HG02798 (cell line): ENCODE measurements around the gene POLD4.
"Not testable (repeated sequence)": the region's sequence is repeated elsewhere in the genome, so short reads cannot be mapped to it uniquely, and the experiment has no call there.

ENCODE experiments used
- ATAC-seq: cut with Tn5 transposase; IDR thresholded peaks from one replicate; pipeline ENCODE4 v1.9.1; 2021; ENCODE audit warnings: mild to moderate bottlenecking; ENCODE audit not compliant: unreplicated experiment, poor library complexity

Gene POLD4

GRCh38 chr11:67320011-67320410, 33.3 kb downstream of the POLD4 start:
- ATAC-seq, result no peak

DNA sequence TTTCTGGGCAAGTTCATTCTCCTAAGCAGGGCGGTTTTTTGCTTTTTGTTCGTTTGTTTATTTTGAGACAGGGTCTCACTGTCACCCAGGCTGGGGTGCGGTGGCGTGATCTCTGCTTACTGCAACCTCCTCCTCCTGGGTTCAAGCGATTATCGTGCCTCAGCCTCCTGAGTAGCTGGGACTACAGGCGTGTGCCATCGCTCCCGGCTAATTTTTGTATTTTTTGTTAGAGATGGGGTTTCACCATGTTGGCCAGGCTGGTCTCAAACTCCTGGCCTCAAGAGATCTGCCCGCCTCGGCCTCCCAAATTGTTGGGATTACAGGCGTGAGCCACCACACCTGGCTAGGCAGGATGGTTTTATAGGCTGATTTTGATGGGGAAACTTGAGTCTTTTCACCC, 34.5 kb downstream of the POLD4 start:
- ATAC-seq, result not testable (repeated sequence)

DNA sequence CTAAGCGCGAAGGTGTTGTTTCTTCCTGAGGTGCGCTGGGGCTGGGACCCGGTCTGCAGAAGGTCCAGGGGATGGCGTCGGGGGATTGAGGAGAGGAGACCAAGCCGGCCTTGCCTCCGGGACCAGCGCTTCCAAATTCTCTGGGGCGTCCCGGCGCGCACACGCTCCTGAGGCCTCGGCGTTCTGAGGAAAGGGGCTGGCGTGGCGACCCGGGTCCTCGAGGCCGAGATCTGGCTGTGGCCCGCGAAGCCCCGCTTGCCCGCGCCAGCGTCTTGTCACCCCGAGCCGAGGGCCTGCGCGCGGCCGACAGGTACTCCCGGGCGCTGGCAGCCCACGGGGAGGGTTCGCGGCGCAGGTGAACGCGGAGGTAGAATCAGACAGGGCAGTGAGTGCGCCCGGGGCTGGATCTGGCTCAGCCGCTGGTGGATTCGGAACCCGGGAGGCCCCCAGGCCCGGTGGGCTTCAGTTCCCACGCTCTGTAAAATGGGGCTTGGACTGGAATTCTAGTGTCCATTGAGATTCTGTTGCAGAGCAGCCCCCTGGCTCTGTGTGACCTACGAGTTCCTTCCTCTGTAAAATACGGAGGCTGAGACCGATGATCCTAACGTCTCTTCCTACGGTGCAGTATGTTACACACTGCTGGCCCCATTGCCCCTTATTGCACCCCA, 35.3 kb downstream of the POLD4 start:
- no peak for ATAC-seq

DNA sequence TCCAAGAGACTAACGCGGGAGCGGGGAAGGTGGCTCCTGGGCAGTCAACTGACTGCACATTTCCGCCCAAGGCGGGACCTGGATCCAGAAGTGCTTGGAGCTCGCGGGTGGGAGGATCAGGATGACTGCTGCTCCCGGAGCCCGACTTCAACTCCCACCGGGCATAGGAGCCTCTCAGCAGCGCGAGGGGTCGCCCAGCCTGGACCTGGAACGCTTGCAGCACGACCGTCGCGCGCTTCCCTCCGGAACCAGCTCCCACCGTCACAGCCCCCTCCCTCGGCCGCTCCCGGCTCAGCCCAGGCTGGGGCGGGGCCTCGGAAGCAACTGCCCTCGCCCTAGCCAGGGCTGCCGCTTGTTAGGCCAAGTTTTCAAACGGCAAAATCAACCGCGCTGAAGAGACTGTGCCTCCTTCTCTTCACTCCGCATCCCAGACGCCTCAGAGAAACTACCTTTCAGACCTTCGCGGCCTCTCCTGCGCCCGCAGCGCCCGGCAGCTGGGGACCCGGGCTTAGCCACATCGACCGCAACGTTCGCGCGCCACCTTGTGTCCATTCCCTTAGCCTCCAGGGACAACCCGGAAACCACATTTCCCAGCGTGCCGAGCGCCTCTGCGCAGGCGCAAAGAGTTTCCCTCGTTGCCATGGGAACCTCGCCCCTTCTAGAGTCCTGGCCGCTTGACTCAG, 36.0 kb downstream of the POLD4 start:
- peak; percentile 87 for ATAC-seq

DNA sequence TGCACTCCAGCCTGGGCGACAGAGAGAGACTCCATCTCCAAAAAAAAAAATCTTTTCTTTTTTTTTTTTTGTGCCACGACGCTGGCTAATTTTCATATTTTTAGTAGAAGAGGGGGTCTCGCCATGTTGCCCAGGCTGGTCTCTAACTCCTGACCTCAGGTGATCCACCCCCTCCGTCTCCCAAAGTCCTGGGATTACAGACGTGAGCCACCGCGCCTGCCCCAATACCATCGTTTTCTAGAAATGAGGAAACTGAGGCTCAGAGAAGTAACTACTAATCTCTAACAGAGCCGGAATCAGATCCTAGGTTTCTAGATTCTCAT, 36.5 kb downstream of the POLD4 start:
- ATAC-seq, result no peak

DNA sequence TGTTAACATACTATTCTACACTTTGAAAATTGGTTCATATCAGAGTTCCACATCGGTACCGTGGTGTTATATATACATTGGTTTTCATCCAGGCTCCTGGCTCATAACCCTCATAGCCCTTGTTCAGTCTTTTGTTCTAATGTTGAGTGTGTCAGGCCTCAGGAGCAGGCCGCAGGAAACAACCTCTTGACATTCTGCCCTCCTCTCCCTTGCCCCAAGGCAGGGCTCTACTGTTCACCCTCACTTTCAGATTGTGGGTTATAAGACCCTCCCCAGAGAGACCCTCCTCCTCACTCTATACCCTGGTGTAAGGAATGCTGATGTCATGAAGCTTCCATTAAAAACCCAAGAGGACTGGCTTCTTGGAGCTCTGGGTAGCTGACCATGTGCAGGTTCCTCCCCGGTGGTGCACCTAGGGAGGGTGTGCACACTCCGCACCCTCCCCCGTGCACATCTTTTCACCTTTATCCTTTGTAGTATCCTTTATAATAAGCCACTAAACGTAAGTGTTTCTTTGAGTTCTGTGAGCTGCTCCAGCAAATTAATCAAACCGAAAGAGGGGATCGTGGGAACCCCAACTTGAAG, 37.9 kb downstream of the POLD4 start:
- ATAC-seq, result no peak

DNA sequence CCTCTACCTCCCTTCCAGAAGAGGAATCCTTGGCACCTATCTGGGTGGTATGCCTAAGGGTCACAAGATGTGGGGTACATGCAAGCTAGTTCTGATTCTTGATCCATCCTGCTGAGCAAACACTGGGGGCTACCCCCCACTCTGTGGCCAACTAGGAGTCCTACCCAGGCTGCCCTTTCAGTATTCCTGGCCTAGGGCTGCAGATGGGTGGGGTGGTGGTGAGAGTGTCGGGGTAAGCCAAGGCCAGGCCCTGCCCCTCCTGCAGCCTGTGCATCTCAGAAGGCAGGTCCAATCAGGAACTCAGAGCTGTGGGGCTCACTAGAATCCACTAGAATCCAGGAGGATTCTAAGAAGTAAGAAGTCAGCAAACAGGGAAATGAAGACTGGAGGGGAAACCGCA, 39.1 kb downstream of the POLD4 start:
- ATAC-seq, result no peak

GRCh38 chr11:67313125-67313890, 40.0 kb downstream of the POLD4 start:
- no peak for ATAC-seq

- no peak for ATAC-seq
Observed at GRCh38 chr11:67312187-67313021, 40.9 kb downstream of the POLD4 start.

- no peak for ATAC-seq
Observed at GRCh38 chr11:67311556-67312082, 41.7 kb downstream of the POLD4 start.

- ATAC-seq, result no peak
Observed at GRCh38 chr11:67311051-67311555, 42.2 kb downstream of the POLD4 start.

GRCh38 chr11:67310246-67311050, 42.9 kb downstream of the POLD4 start:
- no peak for ATAC-seq

DNA sequence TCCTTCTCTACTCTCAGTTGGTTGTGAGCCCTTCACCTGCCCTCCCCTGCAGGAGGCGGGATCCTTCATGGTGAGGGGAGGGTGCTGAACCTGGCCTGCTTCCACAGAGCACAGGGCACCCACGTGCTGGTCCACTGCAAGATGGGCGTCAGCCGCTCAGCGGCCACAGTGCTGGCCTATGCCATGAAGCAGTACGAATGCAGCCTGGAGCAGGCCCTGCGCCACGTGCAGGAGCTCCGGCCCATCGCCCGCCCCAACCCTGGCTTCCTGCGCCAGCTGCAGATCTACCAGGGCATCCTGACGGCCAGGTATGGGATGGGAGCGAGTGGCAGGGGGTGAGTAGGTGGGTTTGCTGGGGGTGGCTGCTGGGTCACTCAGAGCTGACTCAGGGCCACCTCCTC, 43.7 kb downstream of the POLD4 start:
- ATAC-seq, result no peak

- no peak for ATAC-seq
Observed at GRCh38 chr11:67309166-67309565, 44.2 kb downstream of the POLD4 start.

DNA sequence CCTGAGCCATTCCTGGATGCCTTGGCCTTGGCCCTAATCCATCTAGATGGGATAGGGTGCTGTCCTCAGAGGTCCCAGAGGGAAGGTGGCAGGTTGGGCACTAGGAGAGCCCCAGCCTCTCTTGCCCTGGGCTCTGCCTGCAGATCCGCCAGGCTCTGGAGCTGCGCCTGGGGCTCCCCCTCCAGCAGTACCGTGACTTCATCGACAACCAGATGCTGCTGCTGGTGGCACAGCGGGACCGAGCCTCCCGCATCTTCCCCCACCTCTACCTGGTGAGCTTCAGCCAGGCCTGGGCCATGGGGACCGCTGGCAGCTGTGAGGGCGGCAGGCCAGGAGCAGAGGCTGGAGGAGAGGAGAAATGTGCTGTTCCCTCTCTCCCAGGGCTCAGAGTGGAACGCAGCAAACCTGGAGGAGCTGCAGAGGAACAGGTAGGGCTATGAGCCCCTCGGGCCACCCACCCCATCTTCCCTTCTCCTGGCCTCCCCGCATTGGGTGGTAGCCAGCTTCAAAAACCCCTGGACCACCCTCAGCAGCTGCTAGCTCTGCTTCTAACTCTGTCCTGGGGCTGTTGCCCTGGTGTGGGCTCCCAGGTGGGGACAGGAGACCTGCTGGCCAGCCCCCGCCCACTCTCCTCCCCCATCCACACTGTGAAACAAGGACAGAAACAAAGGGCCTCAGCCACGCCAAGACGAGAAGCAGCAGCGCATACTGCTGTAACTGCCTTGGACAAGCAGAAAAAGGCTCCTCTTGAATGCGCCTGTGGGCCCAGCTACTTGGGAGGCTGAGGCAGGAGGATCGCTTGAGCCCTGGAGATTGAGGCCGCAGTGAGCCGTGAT, 45.1 kb downstream of the POLD4 start:
- ATAC-seq, result no peak

DNA sequence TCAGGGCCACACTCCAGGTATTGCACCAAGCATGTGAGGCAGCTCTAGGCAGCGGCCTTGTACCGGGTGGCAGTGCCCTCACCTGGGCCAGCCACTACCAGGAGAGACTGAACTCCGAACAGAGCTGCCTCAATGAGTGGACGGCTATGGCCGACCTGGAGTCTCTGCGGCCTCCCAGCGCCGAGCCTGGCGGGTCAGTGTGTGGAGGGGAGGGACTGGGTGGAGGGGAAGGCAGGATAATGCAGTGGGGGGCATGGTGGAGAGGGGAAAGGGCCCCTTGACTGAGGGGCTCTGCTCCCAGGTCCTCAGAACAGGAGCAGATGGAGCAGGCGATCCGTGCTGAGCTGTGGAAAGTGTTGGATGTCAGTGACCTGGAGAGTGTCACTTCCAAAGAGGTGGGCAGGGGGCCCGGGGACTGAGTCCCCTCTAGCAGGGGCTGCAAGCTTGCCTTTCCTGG, 45.8 kb downstream of the POLD4 start:
- ATAC-seq, result no peak

DNA sequence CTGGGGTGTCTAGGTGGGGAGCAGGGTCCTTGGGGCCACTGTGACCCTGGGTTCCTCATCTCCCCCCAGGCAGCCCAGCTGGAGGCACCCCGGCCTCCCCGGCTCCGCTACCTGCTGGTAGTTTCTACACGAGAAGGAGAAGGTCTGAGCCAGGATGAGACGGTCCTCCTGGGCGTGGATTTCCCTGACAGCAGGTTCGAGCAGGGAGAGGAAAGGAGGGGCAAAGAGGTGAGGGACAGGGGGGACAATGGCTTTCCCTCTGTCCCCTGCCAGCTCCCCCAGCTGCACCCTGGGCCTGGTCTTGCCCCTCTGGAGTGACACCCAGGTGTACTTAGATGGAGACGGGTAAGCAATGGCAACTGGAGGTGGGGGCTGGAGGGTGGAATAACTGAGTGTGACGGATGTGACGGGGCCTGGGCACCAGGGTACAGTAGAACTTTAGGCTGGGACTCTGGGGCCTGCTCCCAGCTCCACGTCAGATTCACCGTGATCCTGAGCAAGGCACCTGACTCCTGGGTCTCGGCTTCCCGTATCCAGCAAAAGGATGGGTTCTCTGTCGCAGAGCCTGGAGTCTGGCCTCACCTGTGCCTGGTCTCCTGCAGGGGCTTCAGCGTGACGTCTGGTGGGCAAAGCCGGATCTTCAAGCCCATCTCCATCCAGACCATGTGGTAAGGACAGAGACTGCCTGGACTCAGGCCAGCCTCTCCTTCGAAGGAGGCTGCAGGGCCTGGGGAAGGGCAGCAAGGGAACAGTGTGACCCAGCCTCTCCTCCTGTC, 46.4 kb downstream of the POLD4 start:
- ATAC-seq, result no peak
